ENCODE measurements around the gene OGDH. TPM values are rescaled to one million over a fixed set of nuclear protein-coding genes. Genes with fewer than 3 reads are reported as not detected.

OGDH gene
- total RNA-seq, 4 donors from 2014 or later, result 38.2 to 97.6 (median 78.6) TPM

GRCh38 chr7:44756904-44757303, 150.5 kb downstream of the OGDH start:
- no peak for TF ChIP-seq POLR2A (IDR thresholded peaks at IDR 0.05)
- no peak for TF ChIP-seq CTCF (IDR thresholded peaks at IDR 0.05)
- DNase-seq, result no peak
- H3K4me3 ChIP-seq, result no peak overlapping the region
- H3K36me3 ChIP-seq, result no peaks in the 10 kb centered on the region
- H3K27me3 ChIP-seq, result no peaks in the 10 kb centered on the region
- peaks cover 0 to 27% of the 10 kb centered on the region in 2 donors for H3K4me1 ChIP-seq
- H3K9me3 ChIP-seq, result no peaks in the 10 kb centered on the region
- intact Hi-C loops (cut with DNase I; ENCODE audit: low total_unique reads), result no loop called here
- H3K27ac ChIP-seq, result no peak overlapping the region

- Histone ChIP-seq H3K27me3 (no peaks in the 10 kb centered on the region), H3K36me3 (no peaks in the 10 kb centered on the region), H3K9me3 (no peaks in the 10 kb centered on the region), H3K27ac (no peak overlapping the region), H3K4me1 (peaks cover 0 to 27% of the 10 kb centered on the region in 2 donors), H3K4me3 (no peak overlapping the region)
- peak in 1 of 2 donors; percentile 58 for DNase-seq
- intact Hi-C loops (cut with DNase I; ENCODE audit: low total_unique reads), result no loop called here
- TF ChIP-seq CTCF (IDR thresholded peaks at IDR 0.05), result no peak
- TF ChIP-seq POLR2A (IDR thresholded peaks at IDR 0.05), result no peak
Observed at GRCh38 chr7:44757311-44757710, 150.9 kb downstream of the OGDH start.

- no peak overlapping the region for H3K4me3 ChIP-seq
- H3K27ac ChIP-seq, result no peak overlapping the region
- H3K4me1 ChIP-seq, result peaks cover 0 to 27% of the 10 kb centered on the region in 2 donors
- TF ChIP-seq CTCF (IDR thresholded peaks at IDR 0.05) (no peak), POLR2A (IDR thresholded peaks at IDR 0.05) (no peak)
- no peaks in the 10 kb centered on the region for H3K27me3 ChIP-seq
- intact Hi-C loops (cut with DNase I; ENCODE audit: low total_unique reads), result no loop called here
- no peaks in the 10 kb centered on the region for H3K36me3 ChIP-seq
- no peak for DNase-seq
- H3K9me3 ChIP-seq, result no peaks in the 10 kb centered on the region
Observed at GRCh38 chr7:44757739-44758138, 151.3 kb downstream of the OGDH start.

Other genes with a start within 250 kb of the OGDH start
- 100 to 1,000 TPM in 1 of 4 donors, 10 to 100 TPM in 3; 28.5 to 115 (median 52.6) TPM for gene NUDCD3, start 116.0 kb upstream of the OGDH start, total RNA-seq
- under 1 TPM in 1 of 4 donors, not detected in 3; 0.49 TPM for gene NPC1L1, start 65.3 kb upstream of the OGDH start, total RNA-seq
- gene DDX56, start 32.7 kb upstream of the OGDH start, total RNA-seq, result 10 to 100 TPM; 35.9 to 75.8 (median 45.2) TPM
- 100 to 1,000 TPM in 1 of 4 donors, 10 to 100 TPM in 3; 37.9 to 403 (median 85.8) TPM for gene TMED4, start 24.4 kb upstream of the OGDH start, total RNA-seq
- 10 to 100 TPM in 2 of 4 donors, 1 to 10 TPM in 2; 2.8 to 97.0 (median 12.2) TPM for gene ZMIZ2, start 142.2 kb downstream of the OGDH start, total RNA-seq
- 1,000 to 10,000 TPM in 1 of 4 donors, 100 to 1,000 TPM in 3; 474 to 1,393 (median 544) TPM for gene PPIA, start 190.1 kb downstream of the OGDH start, total RNA-seq
- gene H2AZ2, start 241.5 kb downstream of the OGDH start, total RNA-seq, result 100 to 1,000 TPM in 3 of 4 donors, 10 to 100 TPM in 1; 77.9 to 270 (median 212) TPM